ENCODE measurements around the gene LENEP. TPM values are rescaled to one million over a fixed set of nuclear protein-coding genes. Genes with fewer than 3 reads are reported as not detected.

The LENEP gene
- total RNA-seq, 2 donors from 2014 or later = not detected

GRCh38 chr1:154970631-154971340, 22.6 kb upstream of the LENEP start, which contains the start of gene SHC1:
Gene SHC1 (minus strand): TSS chr1:154970747. CDS start chr1:154970526, 221 bp downstream.
- ATAC-seq = no peak
- H3K4me1 ChIP-seq = peaks cover 44% of the 10 kb centered on the region
- H3K27ac ChIP-seq = peak within 1 kb of the TSS; percentile 70 to 98 (median 96)
- H3K27me3 ChIP-seq = no peaks in the 10 kb centered on the region
- no peaks in the 10 kb centered on the region for H3K9me3 ChIP-seq
- intact Hi-C loops (cut with DNase I) = no loop called here
- peak; percentile 68 to 83 (median 74) for DNase-seq
- no peak within 1 kb of the TSS for H3K4me3 ChIP-seq
- peaks cover 7 to 15% of the 10 kb centered on the region in 2 donors for H3K36me3 ChIP-seq (replicated peaks in 1 of 2; ENCODE audit: insufficient read depth in 1 of 2, low read depth in 2 of 2)
- TF ChIP-seq POLR2A (IDR thresholded peaks at IDR 0.05) (peak in 2 of 3 donors; percentile 3 to 60), CTCF (IDR thresholded peaks at IDR 0.05) (no peak)
- 41 to 45% methylated on average over 8 to 15 of the region's 15 CpGs for WGBS, 2 donors

- Histone ChIP-seq H3K4me1 (peaks cover 51% of the 10 kb centered on the region), H3K9me3 (no peaks in the 10 kb centered on the region), H3K4me3 (no peak overlapping the region), H3K27ac (peak overlapping the region; percentile 70 to 98 (median 96)), H3K36me3 (replicated peaks in 1 of 2; ENCODE audit: insufficient read depth in 1 of 2, low read depth in 2 of 2) (peaks cover 7 to 12% of the 10 kb centered on the region in 2 donors), H3K27me3 (no peaks in the 10 kb centered on the region)
- DNase-seq (peak in 3 of 4 donors; percentile 41 to 61 (median 55)), ATAC-seq (no peak)
- intact Hi-C loops (cut with DNase I) = no loop called here
- whole genome bisulfite sequencing, 2 donors = 23 to 32% methylated on average over 10 of the region's 10 CpGs
- TF ChIP-seq CTCF (IDR thresholded peaks at IDR 0.05) (no peak), POLR2A (IDR thresholded peaks at IDR 0.05) (no peak)
Measured at GRCh38 chr1:154971341-154971998, 21.9 kb upstream of the LENEP start.

- Histone ChIP-seq H3K27me3 (no peaks in the 10 kb centered on the region), H3K4me3 (no peak overlapping the region), H3K4me1 (peaks cover 53% of the 10 kb centered on the region), H3K27ac (peak overlapping the region; percentile 96 to 99 (median 98)), H3K9me3 (no peaks in the 10 kb centered on the region), H3K36me3 (replicated peaks in 1 of 2; ENCODE audit: insufficient read depth in 1 of 2, low read depth in 2 of 2) (peaks cover 5 to 9% of the 10 kb centered on the region in 2 donors)
- DNase-seq = peak in 1 of 4 donors; percentile 30
- WGBS, 2 donors = 43 to 61% methylated on average over 3 of the region's 3 CpGs
- intact Hi-C loops (cut with DNase I) = no loop called here
- no peak for TF ChIP-seq POLR2A (IDR thresholded peaks at IDR 0.05)
- no peak for TF ChIP-seq CTCF (IDR thresholded peaks at IDR 0.05)
- ATAC-seq = no peak
Measured at GRCh38 chr1:154972213-154972516, 21.2 kb upstream of the LENEP start.

- peaks cover 0 to 4% of the 10 kb centered on the region in 2 donors for H3K36me3 ChIP-seq (replicated peaks in 1 of 2; ENCODE audit: insufficient read depth in 1 of 2, low read depth in 2 of 2)
- H3K9me3 ChIP-seq = no peaks in the 10 kb centered on the region
- ATAC-seq = peak; percentile 13
- H3K4me3 ChIP-seq = no peak overlapping the region
- intact Hi-C loops (cut with DNase I) = no loop called here
- H3K27ac ChIP-seq = peak overlapping the region; percentile 96 to 99 (median 98)
- WGBS, 2 donors = 6 to 8% methylated on average over 18 of the region's 18 CpGs
- peaks cover 53% of the 10 kb centered on the region for H3K4me1 ChIP-seq
- DNase-seq = peak; percentile 68 to 86 (median 80)
- TF ChIP-seq CTCF (IDR thresholded peaks at IDR 0.05) = no peak
- peak in 2 of 3 donors; percentile 56 to 62 for TF ChIP-seq POLR2A (IDR thresholded peaks at IDR 0.05)
- H3K27me3 ChIP-seq = no peaks in the 10 kb centered on the region
Measured at GRCh38 chr1:154972517-154973343, 20.7 kb upstream of the LENEP start.
